ENCODE data around the gene CLMN.

Gene CLMN

GRCh38 chr14:95237121-95237957, 82.4 kb downstream of the CLMN start:
- DNase-seq = no peak

GRCh38 chr14:95236221-95236620, 83.5 kb downstream of the CLMN start:
- no peak for DNase-seq

GRCh38 chr14:95235767-95236166, 83.9 kb downstream of the CLMN start:
- DNase-seq = no peak

- DNase-seq = no peak
Observed at GRCh38 chr14:95235351-95235750, 84.4 kb downstream of the CLMN start.

- DNase-seq = no peak
Observed at GRCh38 chr14:95234426-95234825, 85.3 kb downstream of the CLMN start.

GRCh38 chr14:95233702-95234241, 85.9 kb downstream of the CLMN start:
- no peak for DNase-seq

GRCh38 chr14:95232894-95233584, 86.7 kb downstream of the CLMN start:
- no peak for DNase-seq

GRCh38 chr14:95231966-95232633, 87.6 kb downstream of the CLMN start:
- no peak for DNase-seq

- DNase-seq = no peak
Observed at GRCh38 chr14:95229749-95230148, 90.0 kb downstream of the CLMN start.

GRCh38 chr14:95228240-95228639, 91.5 kb downstream of the CLMN start:
- no peak for DNase-seq

GRCh38 chr14:95227279-95227860, 92.3 kb downstream of the CLMN start:
- DNase-seq = no peak

GRCh38 chr14:95226801-95227200, 92.9 kb downstream of the CLMN start:
- DNase-seq = no peak

GRCh38 chr14:95225251-95225887, 94.3 kb downstream of the CLMN start:
- DNase-seq = no peak

GRCh38 chr14:95222870-95223398, 96.8 kb downstream of the CLMN start:
- no peak for DNase-seq

GRCh38 chr14:95222151-95222631, 97.5 kb downstream of the CLMN start:
- DNase-seq = no peak

GRCh38 chr14:95221531-95221930, 98.2 kb downstream of the CLMN start:
- no peak for DNase-seq

GRCh38 chr14:95220663-95221231, 99.0 kb downstream of the CLMN start:
- DNase-seq = no peak

GRCh38 chr14:95218472-95219193, 101.1 kb downstream of the CLMN start:
- no peak for DNase-seq

- no peak for DNase-seq
Observed at GRCh38 chr14:95218006-95218405, 101.7 kb downstream of the CLMN start.

GRCh38 chr14:95217391-95217900, 102.3 kb downstream of the CLMN start:
- no peak for DNase-seq

GRCh38 chr14:95216008-95216407, 103.7 kb downstream of the CLMN start:
- DNase-seq = no peak

Data from activated CD8-positive, alpha-beta memory T cell treated with anti-CD3 and anti-CD28 coated beads, Interleukin-2, amount 50 U/mL, for 4 hours (primary cell).